GM10266 (cell line): ENCODE data around the gene PCBP3.

Source experiments
- DNase-seq: peaks from one replicate; pipeline ENCODE4 v3.0.0; 2012; ENCODE audit errors: extremely low spot score
- CTCF ChIP-seq: IDR thresholded peaks from 2 replicates; pipeline ENCODE4 v1.5.1; 2012; ENCODE audit warnings: mild to moderate bottlenecking, low read depth; ENCODE audit not compliant: control insufficient read depth, insufficient read depth; ENCODE audit errors: missing control alignments

PCBP3 gene

GRCh38 chr21:45781741-45782140, 138.2 kb downstream of the PCBP3 start:
- no peak for DNase-seq
- no peak for TF ChIP-seq CTCF

- DNase-seq = no peak
- no peak for TF ChIP-seq CTCF
Measured at GRCh38 chr21:45786660-45787059, 143.1 kb downstream of the PCBP3 start.

GRCh38 chr21:45787371-45787770, 143.8 kb downstream of the PCBP3 start:
- DNase-seq = no peak
- no peak for TF ChIP-seq CTCF

GRCh38 chr21:45788198-45788597, 144.7 kb downstream of the PCBP3 start:
- no peak for TF ChIP-seq CTCF
- DNase-seq = no peak

DNA sequence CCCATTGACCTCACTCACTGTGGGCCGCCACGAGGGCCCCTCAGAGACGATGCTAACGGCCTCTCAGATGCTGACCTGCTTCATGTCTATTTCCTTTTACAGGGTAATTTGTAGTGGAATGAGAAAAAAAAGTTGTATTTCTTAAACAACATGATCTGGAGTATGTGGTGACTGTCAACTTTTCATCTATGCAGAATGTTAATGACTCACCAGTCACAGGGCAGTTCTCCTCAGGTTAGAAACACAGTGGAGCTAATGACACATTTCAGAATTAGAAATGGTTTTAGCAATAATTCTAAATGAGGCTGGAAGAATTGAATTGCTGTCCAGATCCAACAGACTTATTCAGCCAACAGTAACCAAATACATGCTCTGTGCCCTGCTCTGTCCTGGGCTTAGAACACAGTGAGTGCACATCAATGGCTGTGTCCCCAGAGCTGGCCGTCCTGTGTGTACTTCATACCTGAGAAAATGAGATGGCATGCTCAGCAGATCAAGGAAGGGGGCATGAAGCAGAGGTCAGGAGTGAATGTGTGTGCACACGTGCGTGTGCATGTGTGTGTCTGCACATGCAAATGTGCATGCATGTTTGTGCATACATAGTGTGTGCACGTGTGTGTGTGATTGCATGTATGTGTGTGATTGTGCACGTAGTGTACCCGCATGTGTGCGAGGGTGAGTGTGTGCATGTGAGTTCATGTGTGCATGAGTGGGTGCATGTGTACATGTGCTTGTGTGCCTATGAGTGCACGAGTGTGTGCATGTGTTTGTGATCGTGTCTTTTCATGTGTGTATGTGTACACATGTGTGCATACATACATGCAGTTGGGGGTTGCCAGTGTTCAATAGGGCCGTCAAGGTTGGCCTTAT, 145.3 kb downstream of the PCBP3 start:
- no peak for TF ChIP-seq CTCF
- no peak for DNase-seq

DNA sequence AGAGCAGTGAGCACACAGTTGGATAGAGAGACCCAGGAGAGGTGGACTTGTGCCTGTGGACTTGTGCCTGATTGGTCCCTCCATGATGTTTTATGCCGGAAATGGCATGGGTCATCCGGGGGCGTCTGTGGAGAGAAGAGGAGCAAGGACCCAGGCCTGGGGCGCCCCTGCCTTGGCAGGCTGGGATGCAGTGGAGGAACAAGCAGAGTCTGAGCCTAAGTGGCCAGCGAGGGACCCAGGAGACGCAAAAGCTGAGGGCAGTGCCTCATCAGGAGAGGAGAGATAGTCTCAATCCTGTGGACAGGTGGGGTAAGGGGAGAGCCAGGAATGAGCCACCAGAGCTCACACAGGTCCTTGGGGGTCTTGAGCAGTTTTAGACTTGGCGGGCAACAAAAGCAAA, 146.9 kb downstream of the PCBP3 start:
- no peak for TF ChIP-seq CTCF
- no peak for DNase-seq
